SK-N-SH (cell line): ENCODE results near the gene AGBL4. TPM values are rescaled to one million over a fixed set of nuclear protein-coding genes. Genes with fewer than 3 reads are reported as not detected.

Experiments used
- CTCF ChIA-PET: fragments of 300-600, 350-600 bp; formaldehyde crosslinking; extraction: SDS; loops from one replicate; lab custom pipeline; 2021; lab: Yijun Ruan, JAX
- POLR2A ChIA-PET: fragments of 350-600 bp; sonication (Branson Sonifier 250); formaldehyde crosslinking; extraction: SDS; loops from one replicate; lab custom pipeline; 2020; ENCODE audit warnings: antibody characterized with exemption, inconsistent platforms; lab: Yijun Ruan, JAX
- DNase-seq: peaks from one replicate; pipeline ENCODE4 v3.0.0; 2012
- H2AFZ ChIP-seq: fragments of 200-600 bp; sonication (generic); 2 replicates; pipeline ENCODE4 v1.8.1; 2016; ENCODE audit warnings: antibody characterized with exemption, mild to moderate bottlenecking, low read depth
- H3F3A ChIP-seq: fragments of 200-600 bp; sonication (generic); replicated peaks from 2 replicates; pipeline ENCODE3; 2016; ENCODE audit warnings: antibody characterized with exemption, mild to moderate bottlenecking; ENCODE audit not compliant: insufficient read depth
- H3K27ac ChIP-seq, 2 experiments: fragments of 200-500 bp in 1 of 2; fragments of 200-600 bp in 1 of 2; sonication (Bioruptor generic) in 1 of 2; sonication (generic), shearing (Covaris generic) in 1 of 2; 2 replicates each; pipeline versions ENCODE4 v1.5.1 to v1.6.1; 2014 to 2016; ENCODE audit warnings: low read depth in 2 of 2, inconsistent platforms in 1 of 2, low read length in 1 of 2, mild to moderate bottlenecking in 1 of 2, mixed read lengths in 1 of 2
- H3K27me3 ChIP-seq: fragments of 200-600 bp; sonication (generic), shearing (Covaris generic); 2 replicates; pipeline ENCODE4 v1.6.1; 2016; ENCODE audit warnings: mixed run types; ENCODE audit not compliant: insufficient read depth
- H3K36me3 ChIP-seq, 2 experiments: fragments of 200-500 bp in 1 of 2; fragments of 200-600 bp in 1 of 2; sonication (Bioruptor generic) in 1 of 2; sonication (generic) in 1 of 2; replicated peaks in 1 of 2; 2 replicates each; pipeline versions ENCODE3 to v1.5.1; 2014 to 2016; ENCODE audit warnings: low read length in 1 of 2, mild to moderate bottlenecking in 1 of 2; ENCODE audit not compliant: insufficient read depth in 2 of 2, control insufficient read depth in 1 of 2
- H3K4me1 ChIP-seq, 2 experiments: fragments of 200-500 bp in 1 of 2; fragments of 200-600 bp in 1 of 2; sonication (Bioruptor generic) in 1 of 2; sonication (generic), shearing (Covaris generic) in 1 of 2; 2 replicates each; pipeline versions ENCODE4 v1.5.1 to v1.6.1; 2014 to 2016; ENCODE audit warnings: low read depth in 1 of 2, low read length in 1 of 2, mixed run types in 1 of 2; ENCODE audit not compliant: insufficient read depth in 2 of 2, control insufficient read depth in 1 of 2
- H3K4me2 ChIP-seq: fragments of 200-600 bp; sonication (generic), shearing (Covaris generic); 2 replicates; pipeline ENCODE4 v1.6.1; 2017; ENCODE audit warnings: mixed run types
- H3K4me3 ChIP-seq, 2 experiments: fragments of 200-500 bp in 1 of 2; fragments of 200-600 bp in 1 of 2; sonication (Bioruptor generic) in 1 of 2; sonication (generic), shearing (Covaris generic) in 1 of 2; 2 replicates each; pipeline versions ENCODE4 v1.5.1 to v1.8.1; 2014 to 2016; ENCODE audit warnings: low read depth in 2 of 2, inconsistent platforms in 1 of 2, low read length in 1 of 2, mild to moderate bottlenecking in 1 of 2, mixed read lengths in 1 of 2, moderate library complexity in 1 of 2
- H3K79me2 ChIP-seq: fragments of 200-600 bp; sonication (generic); 2 replicates; pipeline ENCODE4 v1.8.1; 2017; ENCODE audit warnings: mild to moderate bottlenecking; ENCODE audit not compliant: insufficient read depth
- H3K9ac ChIP-seq: fragments of 200-600 bp; sonication (generic); 2 replicates; pipeline ENCODE4 v1.6.1; 2017; ENCODE audit warnings: mixed run types
- H3K9me2 ChIP-seq: fragments of 200-600 bp; sonication (generic); 2 replicates; pipeline ENCODE4 v1.6.1; 2017; ENCODE audit warnings: mixed run types
- H3K9me3 ChIP-seq: fragments of 200-600 bp; sonication (generic); 2 replicates; pipeline ENCODE4 v1.6.1; 2017; ENCODE audit warnings: mixed run types, mild to moderate bottlenecking, moderate library complexity
- H4K20me1 ChIP-seq: fragments of 200-600 bp; sonication (generic); 2 replicates; pipeline ENCODE4 v1.6.1; 2017; ENCODE audit warnings: mild to moderate bottlenecking, mixed run types; ENCODE audit not compliant: insufficient read depth
- EP300 ChIP-seq, 2 experiments: IDR thresholded peaks; 2 replicates each; pipeline versions ENCODE4 v1.4.0 to v1.6.1; 2012; ENCODE audit warnings: borderline replicate concordance in 1 of 2, low read depth in 1 of 2, low read length in 1 of 2
- FOSL2 ChIP-seq: IDR thresholded peaks from 2 replicates; pipeline ENCODE4 v1.4.0; 2012; ENCODE audit warnings: low read depth, mild to moderate bottlenecking, moderate library complexity, borderline replicate concordance
- IRF3 ChIP-seq: fragments of 150-350 bp; IDR thresholded peaks from 2 replicates; pipeline ENCODE4 v1.6.1; 2016; ENCODE audit warnings: mild to moderate bottlenecking, low read depth, low read length
- JUND ChIP-seq: IDR thresholded peaks from 2 replicates; pipeline ENCODE4 v1.4.0; 2012
- MEF2A ChIP-seq: IDR thresholded peaks from 2 replicates; pipeline ENCODE4 v1.4.0; 2012; ENCODE audit warnings: low read depth, borderline replicate concordance
- NFIC ChIP-seq: IDR thresholded peaks from 2 replicates; pipeline ENCODE4 v1.4.0; 2012; ENCODE audit warnings: borderline replicate concordance
- TAF1 ChIP-seq: IDR thresholded peaks from 2 replicates; pipeline ENCODE4 v1.6.1; 2012; ENCODE audit warnings: low read depth, mild to moderate bottlenecking, low read length, moderate library complexity, borderline replicate concordance
- USF1 ChIP-seq: IDR thresholded peaks from 2 replicates; pipeline ENCODE4 v1.4.0; 2012; ENCODE audit warnings: low read depth, borderline replicate concordance
- WGBS: methylation state at CpG from one replicate; pipeline ENCODE4 v1.1.6; 2017; ENCODE audit warnings: low lambda C conversion rate; 5-methylcytosine and 5-hydroxymethylcytosine counted together
- polyA plus RNA-seq, 3 experiments: library from polyadenylated mRNA; depleted of rRNA; stranded (reverse); fragments of >200 nt; gene quantifications; 2 replicates each; pipeline ENCODE4 v1.2.3, GENCODE V29; 2012

AGBL4 gene
- polyA plus RNA-seq, 1 of the 3 experiments (the other 2 are of a cell fraction), result 0.07 TPM

GRCh38 chr1:48773133-48773532, 1250.6 kb downstream of the AGBL4 start:
- no peak for DNase-seq
- Histone ChIP-seq H3K4me1 (peaks cover 4 to 14% of the 10 kb centered on the region in 2 experiments; a peak in 1 of 4 replicates), H3K4me2 (no peak overlapping the region), H3K27me3 (no peaks in the 10 kb centered on the region), H3K4me3 (no peak overlapping the region), H3K79me2 (no peaks in the 10 kb centered on the region), H3K9me2 (no peaks in the 10 kb centered on the region)
- WGBS, result 84% methylated on average over 1 of the region's 1 CpG
- TF ChIP-seq NFIC, result no peak
- TF ChIP-seq TAF1, result no peak
- TF ChIP-seq EP300 (IDR thresholded peaks at IDR 0.05; ENCODE audit: borderline replicate concordance in 1 of 2, low read depth in 1 of 2, low read length in 1 of 2), result no peak
- TF ChIP-seq IRF3, result no peak
- TF ChIP-seq, all 33 proteins: peak for 0
- H3K27ac ChIP-seq, result no peak overlapping the region
- peaks cover 0 to 29% of the 10 kb centered on the region in 2 experiments for H3K36me3 ChIP-seq
- no peaks in the 10 kb centered on the region for H3K9me3 ChIP-seq
- no peak overlapping the region for H2AFZ ChIP-seq
- CTCF ChIA-PET, result interaction anchor here (0.8 to 1.3 kb wide), 2 partner anchors 143 to 200 kb away, joined by 3 to 9 read pairs; no protein-coding TSS in a partner anchor
- H3K9ac ChIP-seq, result no peak overlapping the region
- H3F3A ChIP-seq, result no peaks in the 10 kb centered on the region
- POLR2A ChIA-PET, result no interaction called here
- H4K20me1 ChIP-seq, result no peaks in the 10 kb centered on the region

GRCh38 chr1:48772211-48772610, 1251.5 kb downstream of the AGBL4 start:
- DNase-seq, result no peak
- WGBS, result 84% methylated on average over 2 of the region's 2 CpGs
- peaks cover 4 to 9% of the 10 kb centered on the region in 2 experiments; a peak in 1 of 4 replicates for H3K4me1 ChIP-seq
- no peaks in the 10 kb centered on the region for H3F3A ChIP-seq
- H3K36me3 ChIP-seq, result peaks cover 0 to 30% of the 10 kb centered on the region in 2 experiments
- no peak overlapping the region for H3K27ac ChIP-seq
- no peak overlapping the region for H3K4me2 ChIP-seq
- H3K9me3 ChIP-seq, result no peaks in the 10 kb centered on the region
- no peaks in the 10 kb centered on the region for H3K79me2 ChIP-seq
- H3K9ac ChIP-seq, result no peak overlapping the region
- H4K20me1 ChIP-seq, result no peaks in the 10 kb centered on the region
- H2AFZ ChIP-seq, result no peak overlapping the region
- POLR2A ChIA-PET, result no interaction called here
- H3K4me3 ChIP-seq, result no peak overlapping the region
- CTCF ChIA-PET, result interaction anchor here (0.8 to 1.1 kb wide), 2 partner anchors 98 to 194 kb away, joined by 3 to 4 read pairs; no protein-coding TSS in a partner anchor
- no peaks in the 10 kb centered on the region for H3K9me2 ChIP-seq
- TF ChIP-seq USF1 (no peak), EP300 (IDR thresholded peaks at IDR 0.05; ENCODE audit: borderline replicate concordance in 1 of 2, low read depth in 1 of 2, low read length in 1 of 2) (no peak), JUND (no peak), MEF2A (no peak)
- H3K27me3 ChIP-seq, result no peaks in the 10 kb centered on the region

- no peak overlapping the region for H2AFZ ChIP-seq
- H3K27ac ChIP-seq, result no peak overlapping the region
- POLR2A ChIA-PET, result no interaction called here
- no peak for TF ChIP-seq FOSL2
- TF ChIP-seq, all 33 proteins: peak for 0
- Histone ChIP-seq H3K9me3 (no peaks in the 10 kb centered on the region), H3K9me2 (no peaks in the 10 kb centered on the region), H3K79me2 (no peaks in the 10 kb centered on the region), H4K20me1 (no peaks in the 10 kb centered on the region), H3K36me3 (peaks cover under 1 to 32% of the 10 kb centered on the region in 2 experiments), H3K4me1 (peaks cover 4 to 9% of the 10 kb centered on the region in 2 experiments; a peak in 1 of 4 replicates), H3K4me3 (no peak overlapping the region), H3F3A (no peaks in the 10 kb centered on the region), H3K9ac (no peak overlapping the region), H3K27me3 (no peaks in the 10 kb centered on the region), H3K4me2 (no peak overlapping the region)
- CTCF ChIA-PET, result interaction anchor here (0.8 to 2.3 kb wide), 3 partner anchors 46 to 193 kb away, joined by 3 to 5 read pairs (median 4); no protein-coding TSS in a partner anchor
- DNase-seq, result no peak
- 83% methylated on average over 2 of the region's 2 CpGs for WGBS
Measured at GRCh38 chr1:48771561-48771960, 1252.2 kb downstream of the AGBL4 start.
